Measurements from ENCODE around the gene OR10AD1. TPM values are rescaled to one million over a fixed set of nuclear protein-coding genes. Genes with fewer than 3 reads are reported as not detected.

OR10AD1 gene
- total and polyA plus RNA-seq, 9 of the 15 experiments (the other 6 are each of a cell fraction or from before 2014, with no cell fraction given): not detected

DNA sequence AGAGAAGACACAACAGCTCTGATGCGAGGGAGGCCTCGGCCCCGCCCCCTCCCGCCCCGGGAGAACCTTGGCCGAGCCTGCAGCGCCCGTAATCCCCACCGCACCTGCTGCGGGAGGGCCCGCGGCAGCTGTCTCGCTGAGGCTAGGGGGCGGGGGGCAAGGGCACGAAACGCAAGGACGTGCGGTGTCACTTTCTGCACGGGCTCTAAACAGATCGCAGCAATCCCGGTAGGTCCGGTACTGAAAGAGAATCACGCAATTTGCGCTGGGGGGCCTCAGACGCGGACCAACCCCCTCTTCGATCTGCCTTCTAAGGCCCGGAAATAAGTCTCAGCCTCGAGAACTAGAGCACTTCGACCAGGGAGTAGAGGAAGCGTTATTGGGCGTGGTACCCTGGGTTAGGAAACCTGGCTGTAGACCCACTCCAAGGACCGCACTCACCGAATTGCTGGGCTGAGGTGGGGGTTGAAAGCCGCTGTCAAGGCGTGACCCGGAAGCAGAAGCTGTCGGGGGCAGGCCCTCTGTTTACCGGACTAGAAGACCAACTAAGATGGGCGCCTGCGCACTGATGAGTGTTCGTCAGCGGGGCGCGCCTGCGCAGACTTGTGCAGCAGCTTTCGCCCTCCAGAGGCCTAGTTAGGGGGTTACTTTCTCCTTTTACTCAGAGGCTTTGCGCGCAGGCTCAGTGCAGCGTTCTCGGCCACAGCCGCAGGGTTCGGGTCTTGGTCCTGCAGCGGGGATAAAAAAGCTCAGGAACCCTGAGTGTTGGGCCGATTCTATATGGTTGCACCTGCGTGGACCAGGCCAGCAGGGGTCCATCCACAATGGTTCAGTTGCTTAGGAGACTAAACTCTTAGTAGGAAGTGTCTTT, 45.8 kb downstream of the OR10AD1 start, which contains the start of gene ASB8 (continued):
- TF ChIP-seq, protein P1, sequence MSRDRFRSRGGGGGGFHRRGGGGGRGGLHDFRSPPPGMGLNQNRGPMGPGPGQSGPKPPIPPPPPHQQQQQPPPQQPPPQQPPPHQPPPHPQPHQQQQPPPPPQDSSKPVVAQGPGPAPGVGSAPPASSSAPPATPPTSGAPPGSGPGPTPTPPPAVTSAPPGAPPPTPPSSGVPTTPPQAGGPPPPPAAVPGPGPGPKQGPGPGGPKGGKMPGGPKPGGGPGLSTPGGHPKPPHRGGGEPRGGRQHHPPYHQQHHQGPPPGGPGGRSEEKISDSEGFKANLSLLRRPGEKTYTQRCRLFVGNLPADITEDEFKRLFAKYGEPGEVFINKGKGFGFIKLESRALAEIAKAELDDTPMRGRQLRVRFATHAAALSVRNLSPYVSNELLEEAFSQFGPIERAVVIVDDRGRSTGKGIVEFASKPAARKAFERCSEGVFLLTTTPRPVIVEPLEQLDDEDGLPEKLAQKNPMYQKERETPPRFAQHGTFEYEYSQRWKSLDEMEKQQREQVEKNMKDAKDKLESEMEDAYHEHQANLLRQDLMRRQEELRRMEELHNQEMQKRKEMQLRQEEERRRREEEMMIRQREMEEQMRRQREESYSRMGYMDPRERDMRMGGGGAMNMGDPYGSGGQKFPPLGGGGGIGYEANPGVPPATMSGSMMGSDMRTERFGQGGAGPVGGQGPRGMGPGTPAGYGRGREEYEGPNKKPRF (IDR thresholded peaks at IDR 0.05; ENCODE audit: low read depth, low read length): no peak
- TF ChIP-seq ZNF584 (CRISPR knock-in tag; IDR thresholded peaks at IDR 0.05; ENCODE audit: low read depth) (0 out of 2 replicates have a peak, but pooled peaks have one; percentile 42), ZC3H8 (IDR thresholded peaks at IDR 0.05) (no peak), BHLHE40 (IDR thresholded peaks at IDR 0.05; ENCODE audit: low read length) (no peak; the same call in 1 of the 2 replicates), MCM3 (IDR thresholded peaks at IDR 0.05) (no peak), WHSC1 (IDR thresholded peaks at IDR 0.05; ENCODE audit: low read length) (no peak), SAFB2 (IDR thresholded peaks at IDR 0.05; ENCODE audit: borderline replicate concordance, low read depth, low read length, severe bottlenecking) (no peak), KDM4B (IDR thresholded peaks at IDR 0.05; ENCODE audit: borderline replicate concordance in 2 of 2, low read depth in 1 of 2) (no peak), CBFA2T2 (conservative IDR thresholded peaks at IDR 0.05) (no peak), MAFK (IDR thresholded peaks at IDR 0.05; ENCODE audit: low read length) (no peak), MAZ (CRISPR knock-in tag; conservative IDR thresholded peaks at IDR 0.05 in 1 of 2, IDR thresholded peaks at IDR 0.05 in 1 of 2) (peak; percentile 81 to 88; a peak in 3 of 4 replicates), GTF2E2 (tag; IDR thresholded peaks at IDR 0.05) (no peak), RAD21 (CRISPR knock-in tag; conservative IDR thresholded peaks at IDR 0.05 in 1 of 2, IDR thresholded peaks at IDR 0.05 in 1 of 2) (peak; percentile 6 to 24; a peak in 2 of 4 replicates)
- TF ChIP-seq, protein P2, sequence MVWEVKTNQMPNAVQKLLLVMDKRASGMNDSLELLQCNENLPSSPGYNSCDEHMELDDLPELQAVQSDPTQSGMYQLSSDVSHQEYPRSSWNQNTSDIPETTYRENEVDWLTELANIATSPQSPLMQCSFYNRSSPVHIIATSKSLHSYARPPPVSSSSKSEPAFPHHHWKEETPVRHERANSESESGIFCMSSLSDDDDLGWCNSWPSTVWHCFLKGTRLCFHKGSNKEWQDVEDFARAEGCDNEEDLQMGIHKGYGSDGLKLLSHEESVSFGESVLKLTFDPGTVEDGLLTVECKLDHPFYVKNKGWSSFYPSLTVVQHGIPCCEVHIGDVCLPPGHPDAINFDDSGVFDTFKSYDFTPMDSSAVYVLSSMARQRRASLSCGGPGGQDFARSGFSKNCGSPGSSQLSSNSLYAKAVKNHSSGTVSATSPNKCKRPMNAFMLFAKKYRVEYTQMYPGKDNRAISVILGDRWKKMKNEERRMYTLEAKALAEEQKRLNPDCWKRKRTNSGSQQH (CRISPR knock-in tag; IDR thresholded peaks at IDR 0.05): no peak
- TF ChIP-seq, protein P3, sequence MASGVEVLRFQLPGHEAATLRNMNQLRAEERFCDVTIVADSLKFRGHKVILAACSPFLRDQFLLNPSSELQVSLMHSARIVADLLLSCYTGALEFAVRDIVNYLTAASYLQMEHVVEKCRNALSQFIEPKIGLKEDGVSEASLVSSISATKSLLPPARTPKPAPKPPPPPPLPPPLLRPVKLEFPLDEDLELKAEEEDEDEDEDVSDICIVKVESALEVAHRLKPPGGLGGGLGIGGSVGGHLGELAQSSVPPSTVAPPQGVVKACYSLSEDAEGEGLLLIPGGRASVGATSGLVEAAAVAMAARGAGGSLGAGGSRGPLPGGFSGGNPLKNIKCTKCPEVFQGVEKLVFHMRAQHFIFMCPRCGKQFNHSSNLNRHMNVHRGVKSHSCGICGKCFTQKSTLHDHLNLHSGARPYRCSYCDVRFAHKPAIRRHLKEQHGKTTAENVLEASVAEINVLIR (CRISPR knock-in tag; IDR thresholded peaks at IDR 0.05): no peak
- TF ChIP-seq, protein P4, sequence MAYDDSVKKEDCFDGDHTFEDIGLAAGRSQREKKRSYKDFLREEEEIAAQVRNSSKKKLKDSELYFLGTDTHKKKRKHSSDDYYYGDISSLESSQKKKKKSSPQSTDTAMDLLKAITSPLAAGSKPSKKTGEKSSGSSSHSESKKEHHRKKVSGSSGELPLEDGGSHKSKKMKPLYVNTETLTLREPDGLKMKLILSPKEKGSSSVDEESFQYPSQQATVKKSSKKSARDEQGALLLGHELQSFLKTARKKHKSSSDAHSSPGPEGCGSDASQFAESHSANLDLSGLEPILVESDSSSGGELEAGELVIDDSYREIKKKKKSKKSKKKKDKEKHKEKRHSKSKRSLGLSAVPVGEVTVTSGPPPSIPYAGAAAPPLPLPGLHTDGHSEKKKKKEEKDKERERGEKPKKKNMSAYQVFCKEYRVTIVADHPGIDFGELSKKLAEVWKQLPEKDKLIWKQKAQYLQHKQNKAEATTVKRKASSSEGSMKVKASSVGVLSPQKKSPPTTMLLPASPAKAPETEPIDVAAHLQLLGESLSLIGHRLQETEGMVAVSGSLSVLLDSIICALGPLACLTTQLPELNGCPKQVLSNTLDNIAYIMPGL (CRISPR knock-in tag; IDR thresholded peaks at IDR 0.05): peak; percentile 67
- TF ChIP-seq, protein P5, sequence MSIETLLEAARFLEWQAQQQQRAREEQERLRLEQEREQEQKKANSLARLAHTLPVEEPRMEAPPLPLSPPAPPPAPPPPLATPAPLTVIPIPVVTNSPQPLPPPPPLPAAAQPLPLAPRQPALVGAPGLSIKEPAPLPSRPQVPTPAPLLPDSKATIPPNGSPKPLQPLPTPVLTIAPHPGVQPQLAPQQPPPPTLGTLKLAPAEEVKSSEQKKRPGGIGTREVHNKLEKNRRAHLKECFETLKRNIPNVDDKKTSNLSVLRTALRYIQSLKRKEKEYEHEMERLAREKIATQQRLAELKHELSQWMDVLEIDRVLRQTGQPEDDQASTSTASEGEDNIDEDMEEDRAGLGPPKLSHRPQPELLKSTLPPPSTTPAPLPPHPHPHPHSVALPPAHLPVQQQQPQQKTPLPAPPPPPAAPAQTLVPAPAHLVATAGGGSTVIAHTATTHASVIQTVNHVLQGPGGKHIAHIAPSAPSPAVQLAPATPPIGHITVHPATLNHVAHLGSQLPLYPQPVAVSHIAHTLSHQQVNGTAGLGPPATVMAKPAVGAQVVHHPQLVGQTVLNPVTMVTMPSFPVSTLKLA (conservative IDR thresholded peaks at IDR 0.05): peak in 1 of 2 experiments; percentile 85

Data from K562 (cell line).